B cell (primary cell): ENCODE results near the gene RAB3C. TPM values are rescaled to one million over a fixed set of nuclear protein-coding genes. Genes with fewer than 3 reads are reported as not detected.

Experiments
- ATAC-seq: fragments of 200-7000 bp; cut with Tn5 transposase; one replicate; pipeline ENCODE4 v1.10.0; 2021; ENCODE audit warnings: low read depth, mild to moderate bottlenecking, moderate number of reproducible peaks, moderate library complexity
- CTCF ChIA-PET: fragments of 350-600 bp; sonication (Branson Sonifier 250); formaldehyde crosslinking; loops from one replicate; lab custom pipeline; 2021; ENCODE audit warnings: antibody characterized with exemption, inconsistent platforms; lab: Charles Lee
- POLR2A ChIA-PET: fragments of 350-600 bp; sonication (Branson Sonifier 250); formaldehyde crosslinking; loops from one replicate; lab custom pipeline; 2021; ENCODE audit warnings: antibody characterized with exemption; lab: Charles Lee
- DNase-seq: peaks from one replicate; pipeline ENCODE4 v3.0.0; 2013
- H2AFZ ChIP-seq: 2 replicates; pipeline ENCODE4 v1.6.1; 2012; ENCODE audit warnings: mild to moderate bottlenecking, low read depth, low read length; ENCODE audit not compliant: insufficient read depth, poor library complexity, severe bottlenecking
- H3K27ac ChIP-seq, 2 donors: 1 replicate in 1 of 2; 2 replicates in 1 of 2; pipeline ENCODE4 v1.5.1; 2012 to 2013; ENCODE audit warnings: low read length in 2 of 2, mild to moderate bottlenecking in 2 of 2, moderate library complexity in 1 of 2
- H3K27me3 ChIP-seq, 4 experiments: fragments of 200-600 bp in 1 of 4; sonication (generic) in 1 of 4; replicated peaks in 1 of 4; 1 replicate in 2 of 4; 2 replicates in 2 of 4; pipeline versions ENCODE4 v1.6.1 to v1.7.0; 2013 to 2016; ENCODE audit warnings: low read length in 3 of 4, mild to moderate bottlenecking in 2 of 4, mixed read lengths in 1 of 4, moderate library complexity in 1 of 4; ENCODE audit not compliant: insufficient read depth in 4 of 4, control insufficient read depth in 3 of 4; ENCODE audit errors: control extremely low read depth in 1 of 4
- H3K36me3 ChIP-seq, 2 experiments: replicated peaks in 1 of 2; 1 replicate in 1 of 2; 2 replicates in 1 of 2; pipeline versions ENCODE4 v1.6.1 to v1.7.1; 2013; ENCODE audit warnings: low read length in 1 of 2; ENCODE audit not compliant: insufficient read depth in 2 of 2, control insufficient read depth in 1 of 2; ENCODE audit errors: control extremely low read depth in 1 of 2, extremely low read depth in 1 of 2
- H3K4me1 ChIP-seq, 2 donors: fragments of 200-600 bp in 1 of 2; sonication (generic) in 1 of 2; 1 replicate in 1 of 2; 2 replicates in 1 of 2; pipeline versions ENCODE4 v1.5.1 to v1.6.1; 2013 to 2017; ENCODE audit warnings: low read length in 2 of 2; ENCODE audit not compliant: control insufficient read depth in 2 of 2, insufficient read depth in 2 of 2
- H3K4me2 ChIP-seq: replicated peaks from 2 replicates; pipeline ENCODE3; 2012; ENCODE audit warnings: mild to moderate bottlenecking, low read depth, low read length; ENCODE audit not compliant: poor library complexity, severe bottlenecking
- H3K4me3 ChIP-seq, 5 experiments: fragments of 200-600 bp in 1 of 5; sonication (generic) in 1 of 5; 1 replicate in 3 of 5; 2 replicates in 2 of 5; pipeline versions ENCODE4 v1.5.1 to v1.7.0; 2011 to 2016; ENCODE audit warnings: low read length in 4 of 5, mild to moderate bottlenecking in 4 of 5, low read depth in 2 of 5, control low read depth in 1 of 5, moderate library complexity in 1 of 5; ENCODE audit not compliant: insufficient read depth in 1 of 5; ENCODE audit errors: control extremely low read depth in 1 of 5, extremely low read depth in 1 of 5
- H3K79me2 ChIP-seq: fragments of 200-600 bp; sonication (generic); one replicate; pipeline ENCODE4 v1.6.0; 2016; ENCODE audit warnings: low read length; ENCODE audit not compliant: control insufficient read depth, insufficient read depth
- H3K9ac ChIP-seq: fragments of 200-600 bp; sonication (generic); 2 replicates; pipeline ENCODE4 v1.6.1; 2017; ENCODE audit warnings: mild to moderate bottlenecking, low read length, moderate library complexity
- H3K9me3 ChIP-seq, 3 donors: one replicate each; pipeline versions ENCODE4 v1.6.1 to v1.7.1; 2013; ENCODE audit warnings: low read length in 2 of 3; ENCODE audit not compliant: control insufficient read depth in 2 of 3, insufficient read depth in 1 of 3; ENCODE audit errors: control extremely low read depth in 1 of 3
- H4K20me1 ChIP-seq: 2 replicates; pipeline ENCODE4 v1.6.0; 2012; ENCODE audit warnings: mild to moderate bottlenecking, low read length; ENCODE audit not compliant: insufficient read depth, control insufficient read depth, poor library complexity, severe bottlenecking
- H3K27ac Mint-ChIP-seq: one replicate; pipeline ENCODE4 v1.8.0; 2021; ENCODE audit warnings: mixed read lengths
- H3K27me3 Mint-ChIP-seq: one replicate; pipeline ENCODE4 v1.8.0; 2021; ENCODE audit warnings: mixed read lengths
- H3K4me1 Mint-ChIP-seq: one replicate; pipeline ENCODE4 v1.8.0; 2021; ENCODE audit warnings: mixed read lengths
- H3K4me3 Mint-ChIP-seq: one replicate; pipeline ENCODE4 v1.8.0; 2021; ENCODE audit warnings: mixed read lengths
- H3K9me3 Mint-ChIP-seq: one replicate; pipeline ENCODE4 v1.8.0; 2022; ENCODE audit warnings: mixed read lengths; ENCODE audit not compliant: insufficient read depth
- EZH2 ChIP-seq: IDR thresholded peaks from 2 replicates; pipeline ENCODE4 v1.6.1; 2012; ENCODE audit warnings: borderline replicate concordance, low read depth, mild to moderate bottlenecking, moderate library complexity, low read length; ENCODE audit not compliant: insufficient read depth, poor library complexity, severe bottlenecking
- WGBS: methylation state at CpG from one replicate; pipeline ENCODE4 v1.1.5; 2013; ENCODE audit warnings: missing lambda C conversion rate; ENCODE audit not compliant: insufficient coverage; 5-methylcytosine and 5-hydroxymethylcytosine counted together
- intact Hi-C: fragments of 100-400 bp; cut with micrococcal nuclease; formaldehyde crosslinking; loops from one replicate; pipeline ENCODE4 v1.10.0; 2022
- polyA plus RNA-seq: library from polyadenylated mRNA; depleted of rRNA; stranded (reverse); fragments of >200 nt; gene quantifications from 2 replicates; pipeline ENCODE4 v1.2.3, GENCODE V29; 2012
- total RNA-seq, 2 donors: library from RNA; stranded (reverse); fragments of 120-200 nt in 1 of 2; gene quantifications; 1 replicate in 1 of 2; 2 replicates in 1 of 2; pipeline versions ENCODE4 v1.2.3 to v1.2.4, GENCODE V29; 2013 to 2022
- TF ChIP-seq, protein P1 (sequence below): fragments of 200-600 bp; IDR thresholded peaks from one replicate; pipeline ENCODE4 v1.8.0; 2022; ENCODE audit warnings: antibody characterized with exemption, mild to moderate bottlenecking

The RAB3C gene
- total and polyA plus RNA-seq, 2 donors (not counting 1 experiment from before 2014, with no cell fraction given) = 0.20 to 0.58 TPM

DNA sequence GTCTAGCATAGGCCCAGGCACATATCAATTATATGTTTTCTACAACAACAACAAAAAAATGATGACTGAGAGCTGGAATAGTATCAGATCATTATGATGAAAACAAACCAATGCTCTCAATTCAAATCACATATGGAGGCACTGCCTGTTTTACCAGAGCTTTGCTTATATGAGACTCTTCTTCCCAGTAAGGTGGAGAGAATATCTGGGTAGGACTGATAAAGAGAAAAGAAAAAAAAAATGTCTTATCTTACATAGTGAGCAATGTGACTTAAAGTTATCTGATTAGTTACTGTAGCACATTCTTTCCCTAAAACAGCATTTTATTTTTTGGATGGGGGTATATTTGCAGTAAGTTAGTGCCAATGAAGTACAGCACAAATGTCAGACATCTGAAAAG is 154.8 kb downstream of the RAB3C start:
- Histone ChIP-seq H3K4me1 (no peaks in the 10 kb centered on the region), H2AFZ (no peak overlapping the region), H3K36me3 (no peaks in the 10 kb centered on the region), H3K9me3 (peaks cover 0 to 3% (median 0%) of the 10 kb centered on the region in 3 donors), H3K9ac (no peak overlapping the region), H3K27ac (no peak overlapping the region), H3K4me2 (no peak overlapping the region), H3K79me2 (no peaks in the 10 kb centered on the region), H3K4me3 (no peak overlapping the region), H4K20me1 (no peaks in the 10 kb centered on the region), H3K27me3 (no peaks in the 10 kb centered on the region)
- DNase-seq (no peak), ATAC-seq (no peak)
- H3K27me3 Mint-ChIP-seq = no peaks in the 10 kb centered on the region
- no peaks in the 10 kb centered on the region for H3K4me1 Mint-ChIP-seq
- no peak overlapping the region for H3K4me3 Mint-ChIP-seq
- no peak for TF ChIP-seq EZH2
- TF ChIP-seq, protein P1, sequence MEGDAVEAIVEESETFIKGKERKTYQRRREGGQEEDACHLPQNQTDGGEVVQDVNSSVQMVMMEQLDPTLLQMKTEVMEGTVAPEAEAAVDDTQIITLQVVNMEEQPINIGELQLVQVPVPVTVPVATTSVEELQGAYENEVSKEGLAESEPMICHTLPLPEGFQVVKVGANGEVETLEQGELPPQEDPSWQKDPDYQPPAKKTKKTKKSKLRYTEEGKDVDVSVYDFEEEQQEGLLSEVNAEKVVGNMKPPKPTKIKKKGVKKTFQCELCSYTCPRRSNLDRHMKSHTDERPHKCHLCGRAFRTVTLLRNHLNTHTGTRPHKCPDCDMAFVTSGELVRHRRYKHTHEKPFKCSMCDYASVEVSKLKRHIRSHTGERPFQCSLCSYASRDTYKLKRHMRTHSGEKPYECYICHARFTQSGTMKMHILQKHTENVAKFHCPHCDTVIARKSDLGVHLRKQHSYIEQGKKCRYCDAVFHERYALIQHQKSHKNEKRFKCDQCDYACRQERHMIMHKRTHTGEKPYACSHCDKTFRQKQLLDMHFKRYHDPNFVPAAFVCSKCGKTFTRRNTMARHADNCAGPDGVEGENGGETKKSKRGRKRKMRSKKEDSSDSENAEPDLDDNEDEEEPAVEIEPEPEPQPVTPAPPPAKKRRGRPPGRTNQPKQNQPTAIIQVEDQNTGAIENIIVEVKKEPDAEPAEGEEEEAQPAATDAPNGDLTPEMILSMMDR = no peak
- H3K27ac Mint-ChIP-seq = no peak overlapping the region
- POLR2A ChIA-PET = no interaction called here
- intact Hi-C loops = no loop called here
- H3K9me3 Mint-ChIP-seq = no peaks in the 10 kb centered on the region
- CTCF ChIA-PET = no interaction called here

DNA sequence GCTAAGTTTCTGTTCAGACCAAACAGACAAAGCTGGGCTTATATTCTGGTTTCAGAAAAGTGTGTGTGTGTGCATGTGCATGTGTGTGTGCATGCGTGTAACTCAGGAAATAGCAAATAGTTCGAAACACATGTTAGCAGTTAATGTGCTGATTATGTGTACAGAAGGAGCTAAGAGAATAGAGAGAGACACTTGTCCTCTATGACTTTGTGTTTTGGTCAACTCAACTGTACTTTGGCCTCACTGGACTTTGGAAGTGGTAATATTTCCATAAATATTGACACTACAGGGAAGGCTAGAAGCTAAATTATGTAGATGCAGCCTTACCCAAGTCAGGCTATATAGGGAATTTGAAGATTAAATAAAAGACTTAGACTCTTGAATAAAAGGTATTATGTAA is 155.5 kb downstream of the RAB3C start:
- no peak overlapping the region for H3K27ac ChIP-seq
- intact Hi-C loops = no loop called here
- peaks cover 0 to 3% (median 0%) of the 10 kb centered on the region in 3 donors for H3K9me3 ChIP-seq
- H3K9ac ChIP-seq = no peak overlapping the region
- H4K20me1 ChIP-seq = no peaks in the 10 kb centered on the region
- H3K4me3 ChIP-seq = no peak overlapping the region
- H3K4me1 ChIP-seq = no peaks in the 10 kb centered on the region
- no peaks in the 10 kb centered on the region for H3K36me3 ChIP-seq
- TF ChIP-seq, protein P1 = no peak
- no peak for TF ChIP-seq EZH2
- H3K27ac Mint-ChIP-seq = no peak overlapping the region
- ATAC-seq (no peak), DNase-seq (no peak)
- H3K27me3 Mint-ChIP-seq = no peaks in the 10 kb centered on the region
- 100% methylated on average over 2 of the region's 2 CpGs for WGBS
- no peaks in the 10 kb centered on the region for H3K4me1 Mint-ChIP-seq
- no peaks in the 10 kb centered on the region for H3K79me2 ChIP-seq
- POLR2A ChIA-PET = no interaction called here
- no peak overlapping the region for H3K4me3 Mint-ChIP-seq
- H3K4me2 ChIP-seq = no peak overlapping the region
- no peaks in the 10 kb centered on the region for H3K9me3 Mint-ChIP-seq
- H2AFZ ChIP-seq = no peak overlapping the region
- CTCF ChIA-PET = no interaction called here
- H3K27me3 ChIP-seq = no peaks in the 10 kb centered on the region
